Smooth muscle cell (in vitro differentiated cells): Measurements from ENCODE around the gene ECE1. TPM values are rescaled to one million over a fixed set of nuclear protein-coding genes. Genes with fewer than 3 reads are reported as not detected.

Source experiments
- DNase-seq: peaks from one replicate; lab custom pipeline; 2025; ENCODE audit not compliant: unreplicated experiment; lab: John Stamatoyannopoulos, UW
- H2AFZ ChIP-seq: fragments of 200-600 bp; sonication (generic); 2 replicates; pipeline ENCODE4 v1.6.0; 2016; ENCODE audit warnings: antibody characterized with exemption, low read depth, mild to moderate bottlenecking
- H3F3A ChIP-seq: fragments of 200-600 bp; sonication (generic); 2 replicates; pipeline ENCODE4 v1.6.0; 2017; ENCODE audit warnings: antibody characterized with exemption, low read depth
- H3K27ac ChIP-seq: fragments of 200-600 bp; sonication (generic); 2 replicates; pipeline ENCODE4 v1.5.1; 2016; ENCODE audit warnings: low read depth, mild to moderate bottlenecking
- H3K27me3 ChIP-seq: fragments of 200-600 bp; sonication (generic); 2 replicates; pipeline ENCODE4 v1.6.1; 2016; ENCODE audit warnings: low read depth, mild to moderate bottlenecking
- H3K36me3 ChIP-seq: fragments of 200-600 bp; sonication (generic); 2 replicates; pipeline ENCODE4 v1.5.1; 2016; ENCODE audit warnings: low read depth
- H3K4me1 ChIP-seq: fragments of 200-600 bp; sonication (generic); 2 replicates; pipeline ENCODE4 v1.5.1; 2016; ENCODE audit warnings: low read depth
- H3K4me2 ChIP-seq: fragments of 200-600 bp; sonication (generic); 2 replicates; pipeline ENCODE4 v1.6.0; 2016; ENCODE audit warnings: mild to moderate bottlenecking
- H3K4me3 ChIP-seq: fragments of 200-600 bp; sonication (generic); 2 replicates; pipeline ENCODE4 v1.5.1; 2016; ENCODE audit warnings: mild to moderate bottlenecking
- H3K79me2 ChIP-seq: fragments of 200-600 bp; sonication (generic); 2 replicates; pipeline ENCODE4 v1.6.0; 2016; ENCODE audit warnings: low read depth, mild to moderate bottlenecking
- H3K9ac ChIP-seq: fragments of 200-600 bp; sonication (generic); 2 replicates; pipeline ENCODE4 v1.6.0; 2016; ENCODE audit warnings: low read depth
- H3K9me3 ChIP-seq: fragments of 200-600 bp; sonication (generic); replicated peaks from 2 replicates; pipeline ENCODE4 v1.5.1; 2016; ENCODE audit warnings: low read depth
- H4K20me1 ChIP-seq: fragments of 200-600 bp; sonication (generic); 2 replicates; pipeline ENCODE4 v1.6.0; 2016; ENCODE audit warnings: low read depth
- WGBS: methylation state at CpG from one replicate; pipeline ENCODE4 v1.1.7; 2016; ENCODE audit warnings: low lambda C conversion rate; 5-methylcytosine and 5-hydroxymethylcytosine counted together
- polyA plus RNA-seq: library from polyadenylated mRNA; unstranded; fragments of >200 nt; fragmentation: Nextera tagmentation; extraction: Ambion mirVana; gene quantifications from 2 replicates; pipeline ENCODE4 v1.2.1, GENCODE V29; 2016
- total RNA-seq: library from RNA; depleted of rRNA; stranded (reverse); fragments of >200 nt; gene quantifications from 2 replicates; pipeline ENCODE4 v1.2.3, GENCODE V29; 2014
- TF ChIP-seq, protein P1 (sequence below): fragments of 200-600 bp; sonication (generic); IDR thresholded peaks from 2 replicates; pipeline ENCODE4 v1.5.1; 2017; ENCODE audit warnings: borderline replicate concordance, mild to moderate bottlenecking, antibody characterized with exemption; ENCODE audit not compliant: insufficient read depth, poor library complexity, severe bottlenecking

Gene ECE1
- total and polyA plus RNA-seq, 2 experiments from 2014 or later = 108 to 129 TPM

DNA sequence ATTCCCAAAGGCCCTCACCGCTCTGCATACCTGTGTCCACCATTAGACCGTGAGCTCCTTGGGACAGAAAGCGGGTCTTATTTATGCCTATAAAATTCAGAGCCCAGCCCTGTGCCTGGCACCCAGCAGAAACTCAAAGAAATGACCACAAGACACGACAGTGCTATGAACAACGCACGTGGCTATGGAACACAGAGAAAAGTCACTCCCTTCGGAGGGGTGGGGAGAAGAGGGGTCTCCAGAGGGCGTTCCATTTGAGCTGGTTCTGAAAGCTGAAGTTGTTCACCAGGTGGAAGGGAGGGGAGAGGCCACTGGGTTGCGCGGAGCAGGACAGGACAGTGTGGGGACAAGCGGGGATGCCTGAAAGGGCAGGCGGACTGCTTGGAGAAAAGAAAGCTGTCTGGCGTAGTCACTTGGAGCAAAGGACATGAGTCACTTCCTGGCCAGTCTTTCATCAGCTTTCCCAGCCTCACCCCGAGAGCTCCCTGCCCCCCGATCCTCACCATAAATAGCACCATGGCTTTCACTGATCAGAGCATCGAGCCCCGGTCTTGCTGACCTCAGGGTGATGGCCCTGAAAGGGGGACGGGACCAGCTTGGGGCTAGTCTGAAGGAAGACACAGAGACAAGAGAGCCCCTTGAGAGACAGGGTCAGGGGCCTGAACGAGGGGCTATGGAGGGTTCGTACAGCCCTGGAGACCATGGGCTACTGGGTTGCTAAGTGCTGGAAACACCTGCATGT is 28.5 kb downstream of the ECE1 start:
- H3K4me1 ChIP-seq = peaks cover 19% of the 10 kb centered on the region
- no peak overlapping the region for H3K4me3 ChIP-seq
- H3K27me3 ChIP-seq = no peaks in the 10 kb centered on the region
- H3F3A ChIP-seq = peaks cover 24% of the 10 kb centered on the region
- peak overlapping the region; percentile 98 for H3K27ac ChIP-seq
- no peaks in the 10 kb centered on the region for H4K20me1 ChIP-seq
- DNase-seq = peak; percentile 75
- no peaks in the 10 kb centered on the region for H3K36me3 ChIP-seq
- peak overlapping the region; percentile 68 for H3K4me2 ChIP-seq
- peaks cover 7% of the 10 kb centered on the region for H3K79me2 ChIP-seq
- H2AFZ ChIP-seq = no peak overlapping the region
- TF ChIP-seq, protein P1, sequence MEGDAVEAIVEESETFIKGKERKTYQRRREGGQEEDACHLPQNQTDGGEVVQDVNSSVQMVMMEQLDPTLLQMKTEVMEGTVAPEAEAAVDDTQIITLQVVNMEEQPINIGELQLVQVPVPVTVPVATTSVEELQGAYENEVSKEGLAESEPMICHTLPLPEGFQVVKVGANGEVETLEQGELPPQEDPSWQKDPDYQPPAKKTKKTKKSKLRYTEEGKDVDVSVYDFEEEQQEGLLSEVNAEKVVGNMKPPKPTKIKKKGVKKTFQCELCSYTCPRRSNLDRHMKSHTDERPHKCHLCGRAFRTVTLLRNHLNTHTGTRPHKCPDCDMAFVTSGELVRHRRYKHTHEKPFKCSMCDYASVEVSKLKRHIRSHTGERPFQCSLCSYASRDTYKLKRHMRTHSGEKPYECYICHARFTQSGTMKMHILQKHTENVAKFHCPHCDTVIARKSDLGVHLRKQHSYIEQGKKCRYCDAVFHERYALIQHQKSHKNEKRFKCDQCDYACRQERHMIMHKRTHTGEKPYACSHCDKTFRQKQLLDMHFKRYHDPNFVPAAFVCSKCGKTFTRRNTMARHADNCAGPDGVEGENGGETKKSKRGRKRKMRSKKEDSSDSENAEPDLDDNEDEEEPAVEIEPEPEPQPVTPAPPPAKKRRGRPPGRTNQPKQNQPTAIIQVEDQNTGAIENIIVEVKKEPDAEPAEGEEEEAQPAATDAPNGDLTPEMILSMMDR = no peak
- H3K9ac ChIP-seq = peak overlapping the region; percentile 92
- no peaks in the 10 kb centered on the region for H3K9me3 ChIP-seq
- WGBS = 24% methylated on average over 20 of the region's 20 CpGs

DNA sequence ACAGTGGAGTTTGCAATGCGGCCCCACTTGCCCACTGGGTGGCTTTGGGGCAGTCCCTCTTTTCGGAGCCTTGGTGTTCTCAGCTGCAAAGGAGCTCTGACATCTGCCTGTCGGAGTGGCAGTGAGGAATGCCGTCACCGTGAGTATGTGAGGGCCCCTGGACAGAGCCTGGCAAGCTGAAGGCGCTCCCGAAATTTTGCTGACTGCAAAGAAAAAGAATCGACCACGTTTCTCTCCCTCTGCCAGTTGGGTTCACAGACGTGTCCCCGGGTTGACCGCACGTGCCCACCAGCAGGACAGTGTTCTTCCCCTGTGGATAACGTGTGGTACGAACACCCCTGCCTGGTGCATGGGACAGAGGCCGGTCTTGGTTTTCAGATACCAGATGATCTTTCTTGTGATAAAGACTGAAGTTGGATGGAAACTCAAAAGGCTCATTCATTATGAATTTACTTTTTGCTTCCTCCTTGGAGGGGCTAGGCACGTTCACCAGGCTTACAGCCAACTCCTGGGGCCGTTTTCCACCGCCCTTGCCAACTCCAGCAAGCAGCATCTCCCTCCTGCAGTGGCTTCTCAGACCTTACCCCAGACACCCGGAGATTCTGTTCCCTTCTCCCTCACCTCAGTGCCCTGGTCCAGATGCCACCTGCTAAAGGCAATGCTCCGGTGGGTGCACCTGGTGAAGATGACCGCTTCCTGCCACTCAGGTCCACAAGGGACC is 29.7 kb downstream of the ECE1 start:
- H3K9ac ChIP-seq = peak overlapping the region; percentile 92
- 93% methylated on average over 22 of the region's 22 CpGs for WGBS

DNA sequence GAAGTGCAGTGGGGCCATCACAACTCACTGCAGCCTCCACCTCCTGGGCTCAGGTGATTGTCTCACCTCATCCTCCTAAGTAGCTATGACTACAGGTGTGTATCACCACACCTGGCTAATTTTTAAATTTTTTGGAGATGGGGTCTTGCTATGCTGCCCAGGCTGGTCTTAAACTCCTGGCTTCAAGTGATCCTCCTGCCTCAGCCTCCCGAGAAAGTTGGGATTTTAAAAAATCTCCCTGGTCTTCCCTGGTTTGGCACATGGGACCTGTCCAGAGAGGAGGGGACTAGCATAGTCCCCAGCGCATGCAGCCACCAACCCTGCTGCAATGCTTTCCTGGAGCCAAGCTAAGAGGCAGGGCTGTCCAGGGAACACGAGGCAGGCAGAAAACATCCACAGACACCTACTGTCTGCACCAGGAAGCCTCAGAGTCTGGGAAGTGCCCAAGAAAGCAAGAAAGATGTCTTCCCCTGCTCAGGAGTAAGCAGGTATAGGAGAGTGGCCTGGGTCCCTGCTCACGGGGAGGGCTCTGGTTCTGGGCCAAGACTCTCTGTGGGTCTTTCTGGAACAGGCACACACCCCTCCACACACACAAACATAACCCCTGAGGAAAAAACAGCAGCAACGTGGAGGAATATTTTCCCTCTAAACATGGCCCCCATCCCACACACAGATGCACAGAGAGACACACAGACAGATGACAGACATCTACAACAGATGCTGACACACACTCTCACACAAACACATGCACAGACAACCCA is 30.8 kb downstream of the ECE1 start:
- no peak for DNase-seq
- no peak overlapping the region for H2AFZ ChIP-seq
- 79% methylated on average over 5 of the region's 5 CpGs for WGBS

More for the DNA sequence above, 29.7 kb downstream of the ECE1 start:
- no peak overlapping the region for H3K4me2 ChIP-seq
- TF ChIP-seq, protein P1 = no peak
- H3K4me1 ChIP-seq = peaks cover 19% of the 10 kb centered on the region
- H4K20me1 ChIP-seq = no peaks in the 10 kb centered on the region
- no peak overlapping the region for H3K4me3 ChIP-seq
- DNase-seq = no peak
- H3K9me3 ChIP-seq = no peaks in the 10 kb centered on the region
- peaks cover 17% of the 10 kb centered on the region for H3F3A ChIP-seq
- H3K79me2 ChIP-seq = peaks cover 7% of the 10 kb centered on the region
- no peaks in the 10 kb centered on the region for H3K36me3 ChIP-seq
- H3K27ac ChIP-seq = peak overlapping the region; percentile 98
- H3K27me3 ChIP-seq = no peaks in the 10 kb centered on the region
- no peak overlapping the region for H2AFZ ChIP-seq

More for the DNA sequence above, 30.8 kb downstream of the ECE1 start:
- Histone ChIP-seq H3K27ac (peak overlapping the region; percentile 98), H3K9ac (no peak overlapping the region), H4K20me1 (no peaks in the 10 kb centered on the region), H3K4me3 (no peak overlapping the region), H3K4me2 (no peak overlapping the region), H3K9me3 (no peaks in the 10 kb centered on the region), H3K36me3 (no peaks in the 10 kb centered on the region), H3F3A (peaks cover 20% of the 10 kb centered on the region), H3K27me3 (no peaks in the 10 kb centered on the region), H3K4me1 (peaks cover 19% of the 10 kb centered on the region), H3K79me2 (peaks cover 7% of the 10 kb centered on the region)
- TF ChIP-seq, protein P1 = no peak
